Activated T-helper 1 cell treated with anti-CD3 and anti-CD28 coated beads, Interleukin-12 subunit alpha, Interleukin-12 subunit beta, Interleukin-2, Interleukin-4 antibody, amounts not matched to agents 30 ng/mL and 10 ng/mL and 1 ng/mL, durations not matched to agents 14 hours and 24 hours and 36 hours (primary cell): ENCODE measurements around the gene ADCYAP1R1. TPM values are rescaled to one million over a fixed set of nuclear protein-coding genes. Genes with fewer than 3 reads are reported as not detected.

Experiments used
- DNase-seq: peaks from one replicate; pipeline ENCODE4 v3.0.0; 2021; ENCODE audit warnings: low spot score
- H3K27ac Mint-ChIP-seq: one replicate; pipeline ENCODE4 v1.8.0; 2021; ENCODE audit warnings: mild to moderate bottlenecking, mixed read lengths
- H3K27me3 Mint-ChIP-seq: one replicate; pipeline ENCODE4 v1.8.0; 2022; ENCODE audit warnings: mild to moderate bottlenecking, moderate library complexity, mixed read lengths; ENCODE audit not compliant: insufficient read depth
- H3K36me3 Mint-ChIP-seq: one replicate; pipeline ENCODE4 v1.8.0; 2021; ENCODE audit warnings: low read depth, mixed read lengths
- H3K4me1 Mint-ChIP-seq: one replicate; pipeline ENCODE4 v1.8.0; 2021; ENCODE audit warnings: low read depth, mixed read lengths
- H3K4me3 Mint-ChIP-seq: one replicate; pipeline ENCODE4 v1.8.0; 2021; ENCODE audit warnings: mild to moderate bottlenecking, moderate library complexity, mixed read lengths
- H3K9me3 Mint-ChIP-seq: one replicate; pipeline ENCODE4 v1.8.0; 2021; ENCODE audit warnings: mixed read lengths
- intact Hi-C: fragments of 100-400 bp; cut with micrococcal nuclease; formaldehyde crosslinking; loops from one replicate; pipeline ENCODE4 v1.15.1; 2024
- total RNA-seq: library from RNA; stranded (reverse); gene quantifications from 2 replicates; pipeline ENCODE4 v1.2.3, GENCODE V29; 2022

ADCYAP1R1 gene
- total RNA-seq, 1 donor from 2014 or later = not detected

DNA sequence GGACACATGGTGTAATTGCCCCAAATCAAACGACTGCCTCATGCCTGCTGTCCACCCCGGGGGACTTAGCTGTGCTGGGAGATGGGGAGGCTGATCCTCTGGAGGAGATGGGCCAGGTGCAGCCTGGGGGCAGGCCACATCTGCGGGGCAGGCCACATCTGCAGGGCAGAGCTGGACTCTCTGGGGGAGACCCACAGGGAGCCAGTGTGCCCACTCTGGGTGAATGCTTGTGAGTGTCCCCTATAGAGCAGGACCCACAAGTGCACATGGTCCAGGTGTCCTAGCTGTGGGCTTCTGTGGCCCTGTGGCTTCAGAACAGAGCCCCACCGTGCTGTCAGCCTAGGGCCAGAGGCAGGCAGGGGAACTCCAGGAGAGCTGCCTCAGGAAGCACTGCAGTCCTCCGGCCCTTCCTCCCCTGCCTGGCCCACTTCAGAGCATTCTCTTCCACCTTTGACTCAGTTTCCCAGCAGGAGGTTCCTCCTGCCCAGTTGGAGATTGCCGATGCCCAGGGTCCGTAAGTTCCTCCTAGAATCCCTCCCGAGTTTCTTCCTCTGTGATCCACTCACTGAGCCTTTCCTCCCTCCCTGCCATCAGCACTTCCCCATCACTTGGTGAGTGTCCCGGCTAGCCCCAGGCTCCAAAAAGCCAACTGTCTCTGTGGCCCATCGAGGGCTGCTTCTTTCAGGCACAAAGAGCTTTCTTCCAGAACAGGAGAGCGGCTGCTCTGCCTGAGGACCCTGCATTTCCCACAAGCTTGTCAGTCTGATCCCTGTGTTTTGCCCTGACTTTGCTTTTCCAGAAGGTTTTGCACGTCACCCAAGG lies 50.3 kb downstream of the ADCYAP1R1 start:
- Mint-ChIP-seq H3K9me3 (no peaks in the 10 kb centered on the region), H3K4me3 (no peak overlapping the region), H3K27ac (no peak overlapping the region), H3K36me3 (no peaks in the 10 kb centered on the region), H3K4me1 (no peaks in the 10 kb centered on the region), H3K27me3 (no peaks in the 10 kb centered on the region)
- intact Hi-C loops = no loop called here
- DNase-seq = no peak

DNA sequence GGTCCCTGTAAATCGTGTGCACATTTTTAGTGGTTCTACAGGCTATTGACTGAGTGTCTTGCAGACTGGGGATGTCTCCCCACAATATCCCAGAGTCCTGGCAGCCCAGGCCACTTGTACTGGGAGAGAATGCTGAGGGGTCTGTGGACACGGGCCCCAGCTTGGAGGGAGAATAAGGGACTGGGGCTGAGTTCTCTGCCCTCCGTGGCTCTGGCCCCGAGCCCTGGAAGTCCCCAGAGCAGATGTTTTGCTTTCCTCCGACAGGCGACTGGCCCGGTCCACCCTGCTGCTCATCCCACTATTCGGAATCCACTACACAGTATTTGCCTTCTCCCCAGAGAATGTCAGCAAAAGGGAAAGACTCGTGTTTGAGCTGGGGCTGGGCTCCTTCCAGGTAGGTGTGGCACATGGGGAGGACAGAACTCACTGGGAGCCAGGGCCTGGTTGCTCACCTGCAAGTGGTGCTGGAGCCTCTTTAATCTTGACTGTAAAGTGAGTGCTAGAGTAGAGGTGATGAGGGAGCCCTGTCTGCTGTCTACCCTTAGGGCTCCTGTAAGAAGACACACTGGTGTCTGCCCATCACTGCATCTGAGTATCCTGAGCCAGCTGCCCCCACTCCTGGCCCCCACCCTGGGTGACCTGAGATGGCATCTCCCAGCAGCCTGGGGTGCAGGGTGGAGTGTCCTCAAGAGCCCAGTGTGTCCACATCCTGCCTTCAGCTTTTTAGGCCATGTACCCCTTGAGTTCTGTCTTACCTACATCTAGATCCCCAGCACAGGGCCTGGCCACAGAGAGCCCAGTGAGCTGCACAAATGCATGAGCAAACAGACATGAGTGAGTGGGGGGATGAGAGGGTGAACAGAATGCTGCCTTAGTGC lies 51.1 kb downstream of the ADCYAP1R1 start:
- Mint-ChIP-seq H3K4me1 (no peaks in the 10 kb centered on the region), H3K36me3 (no peaks in the 10 kb centered on the region)
- intact Hi-C loops = no loop called here

DNA sequence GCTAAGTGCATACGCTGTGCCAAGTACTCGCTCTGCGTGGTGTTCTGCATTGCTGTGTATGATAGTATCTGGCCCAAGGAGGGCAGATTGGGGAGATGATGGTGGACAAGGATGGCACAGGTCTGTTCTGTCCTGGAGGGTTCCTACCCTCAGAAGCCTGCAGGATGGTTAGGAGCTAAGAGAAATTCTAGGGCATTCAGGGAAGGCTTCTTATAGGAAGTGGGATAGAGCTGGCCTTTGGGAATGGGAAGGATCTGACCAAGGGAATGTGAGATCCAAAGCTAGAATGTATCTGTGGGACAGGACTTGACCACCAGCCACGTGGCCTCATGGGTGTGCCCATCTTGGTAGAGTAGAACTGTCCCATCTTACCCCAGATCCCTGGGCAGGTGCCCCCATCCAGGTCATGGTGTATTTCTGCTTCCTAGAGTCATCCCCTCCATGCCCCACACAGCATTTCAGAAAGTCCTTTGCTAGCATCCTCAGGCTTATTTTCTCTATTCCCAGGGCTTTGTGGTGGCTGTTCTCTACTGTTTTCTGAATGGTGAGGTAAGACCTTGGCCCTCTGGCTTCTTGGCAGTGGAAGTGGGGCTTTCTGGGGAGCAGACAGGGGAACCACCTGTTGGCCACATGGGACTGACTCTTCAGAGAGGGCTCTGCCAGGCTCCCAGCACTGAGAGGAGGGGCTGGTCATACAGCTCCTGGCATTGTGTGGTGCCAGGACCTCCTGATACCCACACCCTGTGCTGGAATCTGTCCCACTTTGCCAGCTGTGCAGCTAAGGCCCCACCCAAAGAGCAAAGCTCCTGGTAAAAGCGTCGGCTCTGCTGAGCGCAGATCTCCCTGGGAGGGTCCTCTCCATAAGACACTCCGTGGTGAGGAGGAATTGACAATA lies 52.5 kb downstream of the ADCYAP1R1 start:
- no peaks in the 10 kb centered on the region for H3K27me3 Mint-ChIP-seq
- H3K27ac Mint-ChIP-seq = no peak overlapping the region
- intact Hi-C loops = no loop called here
- no peaks in the 10 kb centered on the region for H3K9me3 Mint-ChIP-seq
- no peak for DNase-seq
- no peak overlapping the region for H3K4me3 Mint-ChIP-seq
- H3K36me3 Mint-ChIP-seq = no peaks in the 10 kb centered on the region
- H3K4me1 Mint-ChIP-seq = no peaks in the 10 kb centered on the region

More for the DNA sequence above, 51.1 kb downstream of the ADCYAP1R1 start:
- Mint-ChIP-seq H3K4me3 (no peak overlapping the region), H3K27me3 (no peaks in the 10 kb centered on the region), H3K9me3 (no peaks in the 10 kb centered on the region), H3K27ac (no peak overlapping the region)
- DNase-seq = no peak

DNA sequence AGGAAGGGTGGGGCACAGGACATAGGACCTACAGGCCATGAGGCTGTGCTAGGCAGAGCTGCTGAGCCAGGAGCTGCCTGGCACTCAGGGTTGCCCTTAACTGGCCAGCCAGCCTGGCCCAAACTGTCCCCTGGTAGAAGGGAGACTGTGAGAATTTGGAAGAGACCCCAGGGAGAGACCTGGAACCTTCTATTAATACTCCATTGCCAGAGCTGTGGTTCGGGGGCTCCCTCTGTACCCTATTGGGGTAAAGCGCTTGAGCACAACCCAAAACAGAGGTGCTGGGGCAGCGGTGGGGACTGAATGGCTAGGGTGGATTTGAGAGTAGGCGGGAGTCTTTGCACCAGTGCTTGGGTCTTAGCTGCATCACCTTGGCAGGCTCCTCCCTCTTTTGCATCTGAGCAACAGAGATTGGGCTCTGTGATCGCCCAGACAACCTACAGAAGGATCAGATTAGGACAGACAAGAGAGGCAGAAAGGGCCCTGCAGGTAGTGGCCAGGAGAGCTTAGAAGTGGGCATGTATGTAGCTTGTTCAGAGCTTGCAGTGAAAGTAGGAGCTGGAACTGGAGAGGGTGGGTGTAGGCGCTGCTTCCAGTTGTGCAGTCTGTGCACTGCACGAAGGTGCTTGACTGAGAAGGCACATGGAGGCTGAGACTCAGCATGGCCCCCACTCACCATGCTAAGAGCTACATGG lies 53.3 kb downstream of the ADCYAP1R1 start:
- H3K27ac Mint-ChIP-seq = no peak overlapping the region
- no peaks in the 10 kb centered on the region for H3K27me3 Mint-ChIP-seq
- no peaks in the 10 kb centered on the region for H3K4me1 Mint-ChIP-seq
- intact Hi-C loops = no loop called here
- H3K9me3 Mint-ChIP-seq = no peaks in the 10 kb centered on the region
- no peak overlapping the region for H3K4me3 Mint-ChIP-seq
- no peak for DNase-seq
- no peaks in the 10 kb centered on the region for H3K36me3 Mint-ChIP-seq

DNA sequence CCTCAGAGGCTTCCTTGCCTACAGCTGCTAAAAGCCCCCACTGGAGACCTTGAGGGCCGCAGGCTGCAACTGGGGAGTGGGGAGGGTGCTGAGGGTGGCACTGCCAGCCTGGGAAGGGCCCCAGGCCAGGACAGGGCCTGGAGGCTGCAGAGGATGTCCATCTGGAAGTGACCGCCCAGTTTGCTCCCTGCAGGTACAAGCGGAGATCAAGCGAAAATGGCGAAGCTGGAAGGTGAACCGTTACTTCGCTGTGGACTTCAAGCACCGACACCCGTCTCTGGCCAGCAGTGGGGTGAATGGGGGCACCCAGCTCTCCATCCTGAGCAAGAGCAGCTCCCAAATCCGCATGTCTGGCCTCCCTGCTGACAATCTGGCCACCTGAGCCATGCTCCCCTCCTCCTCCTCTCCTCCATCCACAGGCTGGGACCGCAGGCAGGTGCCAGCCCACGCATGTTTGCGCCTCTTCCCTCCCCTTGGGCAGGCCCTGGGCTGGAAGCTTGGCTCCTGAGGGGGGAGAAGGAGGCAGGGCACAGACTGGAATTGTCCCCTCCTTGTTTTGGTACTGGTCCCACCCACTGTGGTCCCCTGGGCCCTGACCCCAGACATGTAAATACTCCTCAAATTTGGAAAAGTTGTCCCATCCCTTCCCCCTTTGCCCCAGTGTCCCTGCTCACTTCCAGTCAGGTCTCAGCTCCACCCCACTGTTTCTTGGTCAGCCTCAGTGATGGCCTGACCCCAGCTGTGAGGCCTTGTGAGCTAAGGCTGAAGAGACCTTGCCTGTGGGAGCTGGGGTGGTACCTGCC lies 54.4 kb downstream of the ADCYAP1R1 start:
- H3K36me3 Mint-ChIP-seq = no peaks in the 10 kb centered on the region
- no peak for DNase-seq
- H3K9me3 Mint-ChIP-seq = no peaks in the 10 kb centered on the region
- no peaks in the 10 kb centered on the region for H3K27me3 Mint-ChIP-seq
- no peak overlapping the region for H3K27ac Mint-ChIP-seq
- no peak overlapping the region for H3K4me3 Mint-ChIP-seq
- no peaks in the 10 kb centered on the region for H3K4me1 Mint-ChIP-seq
- intact Hi-C loops = no loop called here

DNA sequence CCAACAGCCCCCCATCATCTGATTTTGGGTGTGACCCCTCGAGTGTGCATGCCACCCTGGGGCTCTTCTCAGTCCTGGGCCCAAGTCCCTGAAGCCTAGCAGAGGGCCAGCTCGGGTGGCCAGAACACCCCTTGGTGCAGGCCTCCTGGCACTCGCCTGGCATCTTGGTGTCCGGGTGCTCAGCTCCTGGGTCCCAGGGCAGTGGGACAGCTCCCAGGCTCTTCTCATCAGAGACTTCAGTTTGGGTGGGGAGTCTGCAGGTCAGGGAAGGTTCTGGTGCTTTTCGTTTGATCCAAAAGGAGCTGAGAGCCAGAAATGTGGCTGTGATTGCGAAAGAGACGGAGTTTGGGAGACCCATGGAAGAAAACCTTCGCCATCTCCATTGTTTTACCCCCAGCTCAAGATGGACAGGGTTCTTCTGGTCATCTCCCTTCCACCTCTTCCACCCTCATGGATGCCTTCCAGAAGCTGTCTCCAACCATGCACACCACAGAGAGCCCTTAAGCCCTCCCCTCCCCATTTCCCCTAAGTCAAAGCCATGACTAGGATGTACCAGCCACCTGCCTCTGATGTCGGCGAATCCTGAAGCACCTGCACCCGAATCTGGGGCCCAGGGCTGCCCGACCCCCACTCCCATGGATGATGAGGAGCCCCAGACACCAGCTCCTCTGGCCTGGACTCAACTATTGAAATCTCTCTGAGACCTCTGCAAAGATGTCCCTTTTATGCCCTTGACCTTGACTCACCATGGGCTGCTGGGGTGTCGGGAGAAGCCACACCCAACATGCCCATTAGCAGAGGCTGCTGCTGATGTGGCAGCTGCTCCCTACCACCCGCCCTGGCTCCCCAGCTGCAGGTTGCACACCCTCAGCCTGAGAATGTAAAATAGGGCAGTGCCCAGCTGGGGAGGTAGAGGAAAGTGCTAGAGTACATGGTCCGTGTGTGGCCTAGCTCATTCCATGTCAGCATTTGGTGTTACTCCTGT lies 55.3 kb downstream of the ADCYAP1R1 start:
- no peak overlapping the region for H3K27ac Mint-ChIP-seq
- intact Hi-C loops = no loop called here
- no peaks in the 10 kb centered on the region for H3K4me1 Mint-ChIP-seq
- no peaks in the 10 kb centered on the region for H3K27me3 Mint-ChIP-seq
- DNase-seq = no peak
- H3K4me3 Mint-ChIP-seq = no peak overlapping the region
- no peaks in the 10 kb centered on the region for H3K36me3 Mint-ChIP-seq
- H3K9me3 Mint-ChIP-seq = no peaks in the 10 kb centered on the region

DNA sequence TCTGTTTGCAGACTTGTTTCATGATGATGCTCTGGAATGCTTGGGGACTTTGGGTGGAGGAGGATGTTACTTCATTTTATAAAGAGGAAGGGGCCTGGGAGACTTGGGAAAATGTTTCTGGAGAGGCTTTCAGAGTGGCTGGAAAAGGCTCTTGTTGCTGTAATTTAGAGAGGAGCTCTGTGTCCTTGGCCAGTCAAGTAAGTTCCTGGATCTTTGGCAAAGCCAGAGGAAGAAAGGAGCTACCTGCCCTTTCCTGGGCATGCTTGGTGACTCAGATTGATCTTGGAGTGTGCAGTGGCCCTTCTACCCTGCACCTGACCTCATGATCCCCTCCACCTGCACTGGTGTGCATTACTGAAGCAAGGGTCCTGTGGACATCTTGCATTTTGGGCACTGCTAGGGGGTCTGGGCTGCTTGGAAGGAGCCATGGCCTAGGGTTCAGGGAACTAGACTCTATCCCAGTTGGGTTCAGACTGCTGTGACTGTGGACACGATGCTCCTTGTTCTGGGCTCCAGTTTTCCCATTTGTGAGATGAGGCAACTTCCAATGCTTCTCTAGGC lies 56.1 kb downstream of the ADCYAP1R1 start:
- no peak overlapping the region for H3K4me3 Mint-ChIP-seq
- H3K27ac Mint-ChIP-seq = no peak overlapping the region
- no peaks in the 10 kb centered on the region for H3K9me3 Mint-ChIP-seq
- intact Hi-C loops = no loop called here
- no peaks in the 10 kb centered on the region for H3K36me3 Mint-ChIP-seq
- no peaks in the 10 kb centered on the region for H3K27me3 Mint-ChIP-seq
- no peaks in the 10 kb centered on the region for H3K4me1 Mint-ChIP-seq
- DNase-seq = no peak

DNA sequence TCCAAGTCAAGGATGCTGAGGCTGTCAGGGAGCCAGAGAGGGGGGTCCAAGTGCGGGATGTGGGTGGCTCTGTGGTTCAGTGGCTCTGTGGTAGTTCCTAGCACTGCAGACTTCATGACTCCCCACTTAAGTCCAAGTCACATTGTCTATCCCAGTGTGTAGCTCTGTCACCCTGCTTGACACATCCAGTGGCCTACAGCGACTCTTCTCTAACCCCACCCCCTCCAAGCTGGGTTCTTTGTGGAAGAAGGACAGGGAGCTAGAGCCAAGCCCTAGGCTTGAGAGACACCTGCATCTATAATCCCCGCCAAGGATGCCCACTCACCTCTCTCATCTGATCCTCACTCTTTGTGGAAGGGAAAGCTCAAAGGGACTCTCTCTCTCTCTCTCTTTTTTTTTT lies 57.6 kb downstream of the ADCYAP1R1 start:
- no peaks in the 10 kb centered on the region for H3K9me3 Mint-ChIP-seq
- H3K27ac Mint-ChIP-seq = no peak overlapping the region
- peaks cover 4% of the 10 kb centered on the region for H3K27me3 Mint-ChIP-seq
- no peaks in the 10 kb centered on the region for H3K36me3 Mint-ChIP-seq
- H3K4me1 Mint-ChIP-seq = no peaks in the 10 kb centered on the region
- DNase-seq = no peak
- H3K4me3 Mint-ChIP-seq = no peak overlapping the region
- intact Hi-C loops = no loop called here

DNA sequence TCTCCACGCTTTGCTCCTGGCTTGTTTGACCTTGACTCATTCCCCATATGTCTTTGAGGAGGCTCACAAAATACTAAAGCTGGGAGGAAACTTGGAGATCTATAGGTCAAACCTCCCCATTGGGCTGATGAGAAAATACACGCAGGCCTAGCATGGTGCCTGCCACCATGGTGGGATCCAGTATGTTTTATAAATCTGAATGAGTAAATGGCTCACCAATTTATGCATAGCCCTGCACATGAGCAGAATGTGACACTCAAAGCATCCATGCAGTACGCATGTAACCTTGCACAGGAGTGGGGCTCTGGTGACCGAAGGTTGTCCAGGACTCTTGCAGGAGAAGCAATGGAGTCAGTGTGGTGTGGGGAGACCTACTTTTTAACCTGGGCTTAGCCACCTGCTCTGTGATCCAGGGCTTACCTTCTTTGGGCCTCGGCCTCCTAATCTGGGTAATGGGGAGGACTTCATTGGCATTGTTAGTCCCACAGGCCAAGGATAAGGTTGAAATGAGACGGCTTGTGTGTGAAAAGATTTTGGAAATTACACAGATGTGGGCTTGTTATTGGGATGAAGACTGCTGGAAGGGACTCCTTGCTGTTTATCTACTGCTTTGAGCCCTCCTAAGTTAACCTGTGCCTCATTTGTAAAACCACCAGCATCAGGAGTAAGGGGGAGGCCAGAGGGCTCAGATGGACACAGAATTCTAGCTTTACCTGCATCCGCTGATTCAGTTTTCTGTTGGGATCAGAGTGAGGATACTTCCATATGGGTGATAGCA lies 58.4 kb downstream of the ADCYAP1R1 start:
- no peak overlapping the region for H3K27ac Mint-ChIP-seq
- no peak for DNase-seq
- no peaks in the 10 kb centered on the region for H3K9me3 Mint-ChIP-seq
- no peaks in the 10 kb centered on the region for H3K4me1 Mint-ChIP-seq
- H3K4me3 Mint-ChIP-seq = no peak overlapping the region
- no peaks in the 10 kb centered on the region for H3K36me3 Mint-ChIP-seq
- intact Hi-C loops = no loop called here
- H3K27me3 Mint-ChIP-seq = peaks cover 7% of the 10 kb centered on the region

DNA sequence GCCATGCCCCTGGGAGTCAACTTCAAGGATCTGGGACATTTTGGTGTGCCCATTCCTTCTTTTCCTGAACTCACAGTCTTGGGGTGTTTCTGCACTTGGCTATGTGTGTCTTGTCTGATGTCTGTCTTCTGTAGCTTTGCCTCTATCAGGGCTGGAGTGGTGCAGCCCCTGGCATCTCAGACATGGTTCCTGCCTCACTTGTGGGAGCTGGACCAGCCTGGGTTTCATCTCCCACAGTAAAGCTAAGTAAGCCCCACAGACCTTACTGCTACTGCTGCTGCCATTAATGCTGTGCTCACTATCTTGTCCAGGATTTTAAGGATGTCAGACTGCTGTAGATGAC lies 59.0 kb downstream of the ADCYAP1R1 start:
- H3K27ac Mint-ChIP-seq = no peak overlapping the region
- no peak for DNase-seq
- no peaks in the 10 kb centered on the region for H3K4me1 Mint-ChIP-seq
- no peaks in the 10 kb centered on the region for H3K9me3 Mint-ChIP-seq
- H3K27me3 Mint-ChIP-seq = peaks cover 7% of the 10 kb centered on the region
- no peaks in the 10 kb centered on the region for H3K36me3 Mint-ChIP-seq
- intact Hi-C loops = no loop called here
- no peak overlapping the region for H3K4me3 Mint-ChIP-seq
